OCI-LY3 (cell line): ENCODE results near the gene RPL38.

Experiments used
- H2AFZ ChIP-seq: fragments of 200-600, 300-600 bp; shearing (Covaris generic); 2 replicates; pipeline ENCODE4 v1.6.0; 2014; ENCODE audit warnings: antibody characterized with exemption, low read depth, low read length
- H3K27ac ChIP-seq: fragments of 200-600, 300-600 bp; sonication (generic); 2 replicates; pipeline ENCODE4 v1.5.1; 2014; ENCODE audit warnings: mild to moderate bottlenecking, low read length, moderate library complexity, mixed read lengths
- H3K27me3 ChIP-seq: fragments of 200-600, 300-600 bp; sonication (generic); 2 replicates; pipeline ENCODE4 v1.6.1; 2014; ENCODE audit warnings: low read depth, low read length, mixed read lengths
- H3K36me3 ChIP-seq: fragments of 200-600, 300-600 bp; sonication (generic); replicated peaks from 2 replicates; pipeline ENCODE3; 2014; ENCODE audit warnings: low read depth, low read length, mixed read lengths
- H3K4me1 ChIP-seq: fragments of 300-600, 200-600 bp; sonication (generic); 2 replicates; pipeline ENCODE4 v1.6.1; 2014; ENCODE audit warnings: low read length, mixed read lengths
- H3K4me2 ChIP-seq: fragments of 200-600, 300-600 bp; sonication (generic); 2 replicates; pipeline ENCODE4 v1.6.1; 2014; ENCODE audit warnings: low read length, mixed read lengths
- H3K4me3 ChIP-seq: fragments of 300-600, 200-600 bp; sonication (generic); 2 replicates; pipeline ENCODE4 v1.5.1; 2014; ENCODE audit warnings: antibody characterized with exemption, mild to moderate bottlenecking, low read length, moderate library complexity
- H3K79me2 ChIP-seq: fragments of 300-600, 200-600 bp; shearing (Covaris generic); 2 replicates; pipeline ENCODE4 v1.6.1; 2014; ENCODE audit warnings: mild to moderate bottlenecking, low read length, mixed read lengths
- H3K9ac ChIP-seq: fragments of 300-600, 200-600 bp; shearing (Covaris generic); 2 replicates; pipeline ENCODE4 v1.6.0; 2014; ENCODE audit warnings: mild to moderate bottlenecking, low read length, moderate library complexity
- H3K9me3 ChIP-seq: fragments of 200-600, 300-600 bp; shearing (Covaris generic); 2 replicates; pipeline ENCODE4 v1.6.1; 2014; ENCODE audit warnings: low read length, mixed read lengths; ENCODE audit not compliant: insufficient read depth
- H4K20me1 ChIP-seq: fragments of 200-600, 300-600 bp; sonication (generic); 2 replicates; pipeline ENCODE4 v1.6.1; 2016; ENCODE audit warnings: low read length, mixed read lengths; ENCODE audit not compliant: insufficient read depth
- CTCF ChIP-seq: fragments of 200-600, 300-600 bp; sonication (generic); IDR thresholded peaks from 2 replicates; pipeline ENCODE4 v1.5.1; 2014; ENCODE audit warnings: antibody characterized with exemption, low read length, low read depth
- EZH2phosphoT487 ChIP-seq: fragments of 200-600 bp; shearing (Covaris generic); IDR thresholded peaks from 2 replicates; pipeline ENCODE4 v1.6.1; 2018; ENCODE audit warnings: antibody characterized with exemption, mixed run types, low read depth

The RPL38 gene

GRCh38 chr17:74177018-74177450, 26.4 kb upstream of the RPL38 start:
- Histone ChIP-seq H3K79me2 (no peaks in the 10 kb centered on the region), H3K9me3 (no peaks in the 10 kb centered on the region), H3K4me2 (no peak overlapping the region), H3K27me3 (peaks cover 34% of the 10 kb centered on the region), H3K9ac (no peak overlapping the region), H4K20me1 (no peaks in the 10 kb centered on the region), H3K36me3 (no peaks in the 10 kb centered on the region), H3K27ac (no peak overlapping the region), H3K4me1 (no peaks in the 10 kb centered on the region), H2AFZ (no peak overlapping the region), H3K4me3 (no peak overlapping the region)
- TF ChIP-seq EZH2phosphoT487 = no peak
- no peak for TF ChIP-seq CTCF

GRCh38 chr17:74179576-74179975, 23.9 kb upstream of the RPL38 start:
- Histone ChIP-seq H3K4me1 (no peaks in the 10 kb centered on the region), H3K9me3 (no peaks in the 10 kb centered on the region), H3K36me3 (no peaks in the 10 kb centered on the region), H2AFZ (no peak overlapping the region), H3K4me3 (no peak overlapping the region), H3K27ac (no peak overlapping the region), H3K9ac (no peak overlapping the region), H3K27me3 (peaks cover 29% of the 10 kb centered on the region), H3K4me2 (no peak overlapping the region), H3K79me2 (no peaks in the 10 kb centered on the region), H4K20me1 (no peaks in the 10 kb centered on the region)
- TF ChIP-seq CTCF = no peak
- TF ChIP-seq EZH2phosphoT487 = no peak

GRCh38 chr17:74180336-74180735, 23.1 kb upstream of the RPL38 start:
- no peaks in the 10 kb centered on the region for H3K9me3 ChIP-seq
- TF ChIP-seq EZH2phosphoT487 (no peak), CTCF (no peak)
- no peaks in the 10 kb centered on the region for H3K79me2 ChIP-seq
- no peak overlapping the region for H3K9ac ChIP-seq
- H3K27ac ChIP-seq = no peak overlapping the region
- H4K20me1 ChIP-seq = no peaks in the 10 kb centered on the region
- no peak overlapping the region for H3K4me2 ChIP-seq
- H3K4me3 ChIP-seq = no peak overlapping the region
- no peak overlapping the region for H2AFZ ChIP-seq
- peaks cover 23% of the 10 kb centered on the region for H3K27me3 ChIP-seq
- H3K36me3 ChIP-seq = no peaks in the 10 kb centered on the region
- no peaks in the 10 kb centered on the region for H3K4me1 ChIP-seq

GRCh38 chr17:74181341-74181740, 22.1 kb upstream of the RPL38 start:
- Histone ChIP-seq H3K27ac (no peak overlapping the region), H2AFZ (no peak overlapping the region), H3K4me3 (no peak overlapping the region), H3K36me3 (no peaks in the 10 kb centered on the region), H3K27me3 (peaks cover 17% of the 10 kb centered on the region), H4K20me1 (no peaks in the 10 kb centered on the region), H3K4me2 (no peak overlapping the region), H3K79me2 (no peaks in the 10 kb centered on the region), H3K9me3 (no peaks in the 10 kb centered on the region), H3K4me1 (no peaks in the 10 kb centered on the region), H3K9ac (no peak overlapping the region)
- TF ChIP-seq EZH2phosphoT487 (no peak), CTCF (no peak)
